ENCODE results near the gene SSC4D.
"Not testable (repeated sequence)": the region's sequence is repeated elsewhere in the genome, so short reads cannot be mapped to it uniquely, and the experiment has no call there.

Gene SSC4D

DNA sequence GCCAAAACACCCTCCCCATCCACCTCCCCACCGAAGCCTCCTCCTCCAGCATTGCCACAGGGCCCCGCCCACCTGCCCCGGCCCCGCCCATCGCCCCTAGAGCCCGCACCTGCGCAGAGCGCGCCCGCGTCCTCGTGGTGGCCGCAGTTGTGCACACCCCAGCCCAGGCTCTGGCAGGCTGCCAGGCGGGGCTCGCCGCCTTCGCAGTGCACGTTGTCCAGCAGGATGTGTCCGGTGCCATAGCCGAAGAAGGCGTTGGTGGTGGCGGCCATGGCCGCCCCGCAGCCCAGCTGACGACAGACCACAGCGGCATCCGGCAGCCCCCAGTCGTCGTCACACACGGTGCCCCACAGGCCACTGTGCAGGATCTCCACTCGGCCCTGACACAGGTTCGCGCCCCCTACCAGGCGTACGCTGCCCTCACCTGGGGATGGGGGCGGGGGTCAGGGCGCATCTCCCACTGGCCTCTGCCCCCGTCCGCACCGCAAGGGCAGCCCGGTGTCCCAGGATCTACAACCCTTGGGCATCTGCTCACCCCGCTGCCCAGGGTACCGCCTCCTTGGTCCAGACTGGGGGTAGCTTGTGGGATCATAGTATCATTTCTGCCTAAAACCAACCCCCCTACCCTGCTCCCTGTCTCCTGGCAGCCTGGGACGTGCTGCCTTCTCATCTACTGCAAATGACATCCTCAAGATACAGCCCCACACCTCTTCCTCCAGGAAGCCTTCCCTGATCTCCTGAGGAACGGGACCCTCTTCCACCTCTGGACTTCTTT is 11.9 kb downstream of the SSC4D start:
- H3K9me2 ChIP-seq (replicated peaks; ENCODE audit: control insufficient read depth, low read length) = no peaks in the 10 kb centered on the region
- peak overlapping the region; percentile 54 for H3K4me2 ChIP-seq (ENCODE audit: low read length)
- no peak for TF ChIP-seq CTCF (IDR thresholded peaks at IDR 0.05; ENCODE audit: low read depth, low read length, poor library complexity, severe bottlenecking)
- TF ChIP-seq EZH2phosphoT487 (IDR thresholded peaks at IDR 0.05; ENCODE audit: borderline replicate concordance, low read length) = no peak
- H3K27me3 ChIP-seq (ENCODE audit: control insufficient read depth, low read length) = peaks cover 4% of the 10 kb centered on the region; the same call in 1 of the 2 replicates
- no peaks in the 10 kb centered on the region for H3K79me2 ChIP-seq (ENCODE audit: control insufficient read depth, low read length)
- H3K36me3 ChIP-seq (ENCODE audit: control insufficient read depth, low read length) = no peaks in the 10 kb centered on the region
- peak overlapping the region; percentile 37 for H3K4me3 ChIP-seq (ENCODE audit: low read length)
- H3K4me1 ChIP-seq (ENCODE audit: control insufficient read depth, low read length) = peaks cover 31% of the 10 kb centered on the region
- no peak overlapping the region for H3K27ac ChIP-seq (ENCODE audit: low read depth, low read length)
- no peaks in the 10 kb centered on the region for H3K9me3 ChIP-seq (ENCODE audit: control insufficient read depth, insufficient read depth, low read length)
- peaks cover 5% of the 10 kb centered on the region; the same call in 1 of the 2 replicates for H3F3A ChIP-seq (ENCODE audit: control insufficient read depth, insufficient read depth)
- H4K20me1 ChIP-seq (ENCODE audit: control insufficient read depth, insufficient read depth, low read depth, low read length) = no peaks in the 10 kb centered on the region

DNA sequence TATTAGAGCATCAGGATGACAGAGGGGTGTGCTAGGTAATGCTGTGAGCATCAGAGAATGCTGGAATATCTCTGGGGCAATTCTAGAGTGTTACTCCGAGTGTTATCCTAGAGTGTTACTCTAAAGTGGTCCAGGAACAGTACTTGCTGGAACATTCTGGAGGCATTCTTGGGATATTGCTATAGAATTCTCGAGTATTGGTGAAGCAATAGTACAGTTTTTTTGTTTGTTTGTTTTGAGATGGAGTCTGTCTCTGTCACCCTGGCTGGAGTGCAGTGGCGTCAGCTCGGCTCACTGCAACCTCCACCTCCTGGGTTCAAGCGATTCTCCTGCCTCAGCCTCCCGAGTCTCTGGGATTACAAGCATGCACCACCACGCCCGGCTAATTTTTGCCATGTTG is 12.6 kb downstream of the SSC4D start:
- Histone ChIP-seq H3K9me3 (ENCODE audit: control insufficient read depth, insufficient read depth, low read length) (no peaks in the 10 kb centered on the region), H3K27me3 (ENCODE audit: control insufficient read depth, low read length) (peaks cover 4% of the 10 kb centered on the region; the same call in 1 of the 2 replicates), H3K4me2 (ENCODE audit: low read length) (peak overlapping the region; percentile 54), H3K79me2 (ENCODE audit: control insufficient read depth, low read length) (no peaks in the 10 kb centered on the region), H3K4me3 (ENCODE audit: low read length) (peak overlapping the region; percentile 37; the same call in 1 of the 2 replicates), H3K27ac (ENCODE audit: low read depth, low read length) (no peak overlapping the region), H3K4me1 (ENCODE audit: control insufficient read depth, low read length) (peaks cover 36% of the 10 kb centered on the region), H4K20me1 (ENCODE audit: control insufficient read depth, insufficient read depth, low read depth, low read length) (no peaks in the 10 kb centered on the region), H3K36me3 (ENCODE audit: control insufficient read depth, low read length) (no peaks in the 10 kb centered on the region), H3K9me2 (replicated peaks; ENCODE audit: control insufficient read depth, low read length) (no peaks in the 10 kb centered on the region), H3F3A (ENCODE audit: control insufficient read depth, insufficient read depth) (peaks cover 5% of the 10 kb centered on the region; the same call in 1 of the 2 replicates)
- no peak for TF ChIP-seq CTCF (IDR thresholded peaks at IDR 0.05; ENCODE audit: low read depth, low read length, poor library complexity, severe bottlenecking)
- no peak for TF ChIP-seq EZH2phosphoT487 (IDR thresholded peaks at IDR 0.05; ENCODE audit: borderline replicate concordance, low read length)

GRCh38 chr7:76395965-76396726 is 13.4 kb downstream of the SSC4D start:
- TF ChIP-seq CTCF (IDR thresholded peaks at IDR 0.05; ENCODE audit: low read depth, low read length, poor library complexity, severe bottlenecking) (no peak), EZH2phosphoT487 (IDR thresholded peaks at IDR 0.05; ENCODE audit: borderline replicate concordance, low read length) (no peak)
- H3F3A ChIP-seq (ENCODE audit: control insufficient read depth, insufficient read depth) = peaks cover 5% of the 10 kb centered on the region; the same call in 1 of the 2 replicates
- H3K27ac ChIP-seq (ENCODE audit: low read depth, low read length) = no peak overlapping the region
- H3K4me2 ChIP-seq (ENCODE audit: low read length) = 0 out of 2 replicates have a peak overlapping the region, but pooled peaks have one; percentile 5
- H3K36me3 ChIP-seq (ENCODE audit: control insufficient read depth, low read length) = no peaks in the 10 kb centered on the region
- H3K27me3 ChIP-seq (ENCODE audit: control insufficient read depth, low read length) = 0 out of 2 replicates have a peak, but pooled peaks cover 4% of the 10 kb centered on the region
- no peaks in the 10 kb centered on the region for H4K20me1 ChIP-seq (ENCODE audit: control insufficient read depth, insufficient read depth, low read depth, low read length)
- no peak overlapping the region for H3K4me3 ChIP-seq (ENCODE audit: low read length)
- no peaks in the 10 kb centered on the region for H3K79me2 ChIP-seq (ENCODE audit: control insufficient read depth, low read length)
- no peaks in the 10 kb centered on the region for H3K9me3 ChIP-seq (ENCODE audit: control insufficient read depth, insufficient read depth, low read length)
- peaks cover 36% of the 10 kb centered on the region for H3K4me1 ChIP-seq (ENCODE audit: control insufficient read depth, low read length)
- H3K9me2 ChIP-seq (replicated peaks; ENCODE audit: control insufficient read depth, low read length) = no peaks in the 10 kb centered on the region

DNA sequence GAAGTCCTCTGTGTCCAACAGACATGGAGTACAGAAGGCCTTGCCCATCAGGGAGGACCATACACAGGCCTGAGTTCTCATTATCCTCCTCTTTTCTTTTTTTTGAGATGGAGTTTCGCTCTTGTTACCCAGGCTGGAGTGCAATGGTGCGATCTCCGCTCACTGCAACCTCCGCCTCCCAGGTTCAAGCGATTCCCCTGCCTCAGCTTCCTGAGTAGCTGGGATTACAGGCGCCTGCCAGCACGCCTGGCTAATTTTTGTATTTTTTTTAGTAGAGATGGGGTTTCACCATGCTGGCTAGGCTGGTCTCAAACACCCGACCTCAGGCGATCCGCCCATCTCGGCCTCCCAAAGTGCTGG is 13.9 kb downstream of the SSC4D start:
- peaks cover 36% of the 10 kb centered on the region for H3K4me1 ChIP-seq (ENCODE audit: control insufficient read depth, low read length)
- H3K27ac ChIP-seq (ENCODE audit: low read depth, low read length); H3K4me2 ChIP-seq (ENCODE audit: low read length); H3F3A ChIP-seq (ENCODE audit: control insufficient read depth, insufficient read depth); H3K36me3 ChIP-seq (ENCODE audit: control insufficient read depth, low read length); H3K27me3 ChIP-seq (ENCODE audit: control insufficient read depth, low read length); H3K4me3 ChIP-seq (ENCODE audit: low read length); H4K20me1 ChIP-seq (ENCODE audit: control insufficient read depth, insufficient read depth, low read depth, low read length); H3K9me3 ChIP-seq (ENCODE audit: control insufficient read depth, insufficient read depth, low read length); H3K79me2 ChIP-seq (ENCODE audit: control insufficient read depth, low read length); H3K9me2 ChIP-seq (replicated peaks; ENCODE audit: control insufficient read depth, low read length): not testable (repeated sequence)

Data from DOHH2 (cell line).